Trophoblast cell (in vitro differentiated cells and primary cell): ENCODE measurements around the gene MYEF2.
A peak's percentile ranks its signal among the peaks of the same experiment; 100 is the strongest.

ENCODE experiments used
- DNase-seq, 2 donors: peaks; one replicate each; pipeline ENCODE4 v3.0.0-alpha.2; 2016
- H2AFZ ChIP-seq: 2 replicates; pipeline ENCODE4 v1.6.1; 2013; ENCODE audit warnings: low read length, moderate library complexity, mild to moderate bottlenecking; ENCODE audit not compliant: insufficient read depth, poor library complexity
- H2AK5ac ChIP-seq: 2 replicates; pipeline ENCODE4 v1.6.1; 2013; ENCODE audit warnings: mild to moderate bottlenecking, low read length
- H2BK120ac ChIP-seq: 2 replicates; pipeline ENCODE4 v1.6.1; 2013; ENCODE audit warnings: low read length, mild to moderate bottlenecking, moderate library complexity; ENCODE audit not compliant: insufficient read depth, poor library complexity
- H2BK12ac ChIP-seq: 2 replicates; pipeline ENCODE4 v1.6.1; 2013; ENCODE audit warnings: mild to moderate bottlenecking, low read length, moderate library complexity
- H2BK5ac ChIP-seq: 2 replicates; pipeline ENCODE4 v1.6.1; 2013; ENCODE audit warnings: low read length, low read depth, moderate library complexity, mild to moderate bottlenecking; ENCODE audit not compliant: poor library complexity
- H3K14ac ChIP-seq: 2 replicates; pipeline ENCODE4 v1.6.1; 2013; ENCODE audit warnings: mild to moderate bottlenecking, low read length
- H3K18ac ChIP-seq: 2 replicates; pipeline ENCODE4 v1.6.1; 2013; ENCODE audit warnings: mild to moderate bottlenecking, low read length
- H3K23ac ChIP-seq: 2 replicates; pipeline ENCODE4 v1.6.1; 2013; ENCODE audit warnings: low read length
- H3K27ac ChIP-seq: 2 replicates; pipeline ENCODE4 v1.5.1; 2013; ENCODE audit warnings: low read depth, mild to moderate bottlenecking, inconsistent platforms, low read length, moderate library complexity
- H3K27me3 ChIP-seq: 2 replicates; pipeline ENCODE4 v1.6.1; 2013; ENCODE audit warnings: inconsistent platforms, mild to moderate bottlenecking, low read length, moderate library complexity; ENCODE audit not compliant: insufficient read depth
- H3K36me3 ChIP-seq, 2 experiments: 1 replicate in 1 of 2; 2 replicates in 1 of 2; pipeline ENCODE4 v1.6.1; 2013; ENCODE audit warnings: low read length in 2 of 2, mild to moderate bottlenecking in 2 of 2, moderate library complexity in 1 of 2; ENCODE audit not compliant: insufficient read depth in 2 of 2, control insufficient read depth in 1 of 2
- H3K4ac ChIP-seq: 2 replicates; pipeline ENCODE4 v1.6.1; 2013; ENCODE audit warnings: low read depth, mild to moderate bottlenecking, low read length, moderate library complexity
- H3K4me1 ChIP-seq, 2 experiments: 1 replicate in 1 of 2; 2 replicates in 1 of 2; pipeline ENCODE4 v1.6.1; 2013; ENCODE audit warnings: low read length in 2 of 2, mild to moderate bottlenecking in 2 of 2, moderate library complexity in 1 of 2; ENCODE audit not compliant: insufficient read depth in 2 of 2, control insufficient read depth in 1 of 2
- H3K4me2 ChIP-seq: 2 replicates; pipeline ENCODE4 v1.6.1; 2013; ENCODE audit warnings: inconsistent platforms, mild to moderate bottlenecking, low read length, moderate library complexity
- H3K4me3 ChIP-seq: 2 replicates; pipeline ENCODE4 v1.5.1; 2013; ENCODE audit warnings: mild to moderate bottlenecking, low read depth, low read length, inconsistent platforms
- H3K79me1 ChIP-seq: one replicate; pipeline ENCODE4 v1.6.1; 2013; ENCODE audit warnings: low read length
- H3K79me2 ChIP-seq: 2 replicates; pipeline ENCODE4 v1.6.1; 2013; ENCODE audit warnings: low read length, mild to moderate bottlenecking; ENCODE audit not compliant: control insufficient read depth, insufficient read depth, poor library complexity
- H3K9ac ChIP-seq: 2 replicates; pipeline ENCODE4 v1.6.1; 2013; ENCODE audit warnings: mild to moderate bottlenecking, low read length
- H3K9me3 ChIP-seq: 2 replicates; pipeline ENCODE4 v1.6.1; 2013; ENCODE audit warnings: low read depth, mild to moderate bottlenecking, control low read depth, inconsistent platforms, low read length; ENCODE audit not compliant: insufficient read depth
- H4K12ac ChIP-seq: 2 replicates; pipeline ENCODE4 v1.6.1; 2013; ENCODE audit warnings: low read depth, mild to moderate bottlenecking, low read length, moderate library complexity
- H4K8ac ChIP-seq: 2 replicates; pipeline ENCODE4 v1.6.1; 2013; ENCODE audit warnings: low read depth, mild to moderate bottlenecking, low read length, moderate library complexity
- H4K91ac ChIP-seq: one replicate; pipeline ENCODE4 v1.6.1; 2013; ENCODE audit warnings: low read depth, mild to moderate bottlenecking, low read length, moderate library complexity
- WGBS: extraction: QIAGEN DNeasy Blood & Tissue Kit; methylation state at CpG from one replicate; pipeline ENCODE4 v1.1.7; 2013; ENCODE audit warnings: missing lambda C conversion rate; ENCODE audit not compliant: insufficient read length, insufficient coverage; ENCODE audit errors: extremely low coverage; 5-methylcytosine and 5-hydroxymethylcytosine counted together

The MYEF2 gene

DNA sequence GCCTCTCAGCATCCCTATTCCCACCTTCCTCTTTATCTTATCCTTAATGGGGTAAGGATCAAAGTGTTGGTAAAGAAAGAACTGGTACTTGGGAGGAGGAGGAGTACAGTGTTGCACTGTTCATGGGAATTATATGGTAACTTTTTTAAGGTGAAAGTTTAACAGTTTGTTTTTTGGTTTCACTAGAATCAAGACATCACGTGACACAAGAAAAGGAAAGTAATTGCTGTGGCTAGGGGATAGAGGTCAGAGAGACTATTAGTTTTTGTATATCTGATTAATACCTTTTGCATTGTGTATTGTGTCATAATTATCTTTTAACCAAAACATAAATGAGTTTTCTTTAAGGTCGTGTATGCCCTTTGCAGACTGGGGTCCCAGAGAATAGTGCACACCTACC, 80.8 kb downstream of the MYEF2 start:
- Histone ChIP-seq H3K9ac (no peak overlapping the region), H3K79me2 (no peaks in the 10 kb centered on the region), H4K12ac (no peak overlapping the region), H3K18ac (no peak overlapping the region), H3K4ac (no peak overlapping the region), H2AFZ (no peak overlapping the region), H2BK5ac (no peak overlapping the region), H2AK5ac (no peak overlapping the region), H4K8ac (no peak overlapping the region), H3K4me1 (no peaks in the 10 kb centered on the region), H3K9me3 (no peaks in the 10 kb centered on the region), H2BK120ac (no peak overlapping the region), H3K4me3 (no peak overlapping the region), H3K27me3 (no peaks in the 10 kb centered on the region), H3K27ac (no peak overlapping the region), H2BK12ac (no peak overlapping the region), H3K23ac (no peak overlapping the region), H3K4me2 (no peak overlapping the region), H3K79me1 (no peaks in the 10 kb centered on the region), H3K36me3 (no peaks in the 10 kb centered on the region), H3K14ac (no peak overlapping the region), H4K91ac (no peak overlapping the region)
- DNase-seq, result no peak
- no CpG with 5 or more reads among the region's 2 CpGs for WGBS

DNA sequence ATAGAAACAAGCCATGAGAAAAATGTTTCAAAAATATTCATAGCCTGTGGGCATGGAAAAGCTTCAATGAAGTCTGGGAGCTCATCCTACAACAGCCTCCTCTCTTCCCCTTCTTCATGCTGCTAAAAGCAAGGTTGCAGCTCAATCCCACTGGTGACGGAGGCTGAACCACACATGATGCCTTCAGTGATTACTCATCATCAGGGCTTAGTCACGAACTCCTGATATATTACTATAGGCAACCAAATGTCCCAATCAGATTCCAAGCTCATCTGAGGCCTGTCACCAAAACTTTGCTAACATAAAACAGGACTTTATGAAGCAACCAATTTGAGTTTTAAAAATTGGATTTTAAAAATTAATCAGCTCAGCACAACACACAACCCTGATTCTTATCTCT, 81.3 kb downstream of the MYEF2 start:
- Histone ChIP-seq H3K27ac (no peak overlapping the region), H4K12ac (no peak overlapping the region), H2AK5ac (no peak overlapping the region), H3K14ac (no peak overlapping the region), H3K4me2 (no peak overlapping the region), H2AFZ (no peak overlapping the region), H2BK120ac (no peak overlapping the region), H3K4me1 (no peaks in the 10 kb centered on the region), H3K9ac (no peak overlapping the region), H3K9me3 (no peaks in the 10 kb centered on the region), H3K4ac (no peak overlapping the region), H3K23ac (no peak overlapping the region), H4K8ac (no peak overlapping the region), H3K4me3 (no peak overlapping the region), H3K27me3 (no peaks in the 10 kb centered on the region), H3K79me1 (no peaks in the 10 kb centered on the region), H2BK5ac (no peak overlapping the region), H4K91ac (no peak overlapping the region), H3K79me2 (no peaks in the 10 kb centered on the region), H3K36me3 (no peaks in the 10 kb centered on the region), H3K18ac (no peak overlapping the region), H2BK12ac (no peak overlapping the region)
- WGBS, result no CpG with 5 or more reads among the region's 2 CpGs
- DNase-seq, result peak; percentile 52 to 64

DNA sequence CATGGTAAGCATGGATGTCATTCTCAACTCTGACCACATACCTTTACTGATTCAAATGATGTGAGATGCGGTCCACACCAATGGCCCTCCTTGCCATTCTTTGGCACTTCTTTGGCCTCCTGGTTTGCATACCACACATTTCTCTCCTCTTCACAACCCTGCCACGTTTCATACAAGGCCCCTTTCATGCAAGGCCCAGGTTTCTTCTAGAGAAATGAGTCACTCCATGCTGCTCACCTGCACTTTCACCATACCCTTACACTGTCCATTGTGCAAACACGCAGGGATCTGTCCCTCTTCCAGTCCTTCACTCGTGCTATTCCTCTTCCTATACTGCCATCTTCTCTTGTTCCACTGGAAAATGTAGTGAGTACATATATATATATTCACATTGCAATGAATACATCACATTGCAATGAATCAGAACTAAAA, 81.7 kb downstream of the MYEF2 start:
- no peak overlapping the region for H2AK5ac ChIP-seq

DNA sequence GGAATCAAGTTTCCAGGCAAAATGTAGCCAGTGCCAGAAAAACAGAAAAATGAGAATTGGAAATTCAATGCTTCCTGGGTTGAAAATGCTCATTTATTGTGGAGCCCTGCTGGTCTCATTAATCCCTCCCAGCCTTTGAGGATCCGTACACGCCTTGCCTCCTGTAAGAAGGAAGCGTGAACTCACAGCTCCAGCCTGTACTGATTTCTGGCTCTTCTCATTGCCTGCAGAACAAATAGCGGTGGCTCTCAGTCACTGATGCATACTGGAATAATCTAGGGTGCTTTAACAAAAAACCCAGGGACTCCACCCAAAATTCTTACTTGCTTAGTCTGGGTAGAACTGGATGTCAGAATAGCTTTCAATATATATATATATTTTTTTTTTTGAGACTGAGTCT, 86.6 kb downstream of the MYEF2 start:
- no peak overlapping the region for H3K27ac ChIP-seq
- H3K27me3 ChIP-seq, result no peaks in the 10 kb centered on the region

More for the DNA sequence above, 81.7 kb downstream of the MYEF2 start:
- Histone ChIP-seq H3K27ac (no peak overlapping the region), H3K18ac (no peak overlapping the region), H3K79me2 (no peaks in the 10 kb centered on the region), H3K23ac (no peak overlapping the region), H3K4ac (no peak overlapping the region), H2AFZ (no peak overlapping the region), H2BK120ac (no peak overlapping the region), H4K12ac (no peak overlapping the region), H4K8ac (no peak overlapping the region), H3K4me3 (no peak overlapping the region), H3K4me1 (no peaks in the 10 kb centered on the region), H3K9me3 (no peaks in the 10 kb centered on the region), H2BK12ac (no peak overlapping the region), H3K36me3 (no peaks in the 10 kb centered on the region), H3K4me2 (no peak overlapping the region), H4K91ac (no peak overlapping the region), H2BK5ac (no peak overlapping the region), H3K14ac (no peak overlapping the region), H3K9ac (no peak overlapping the region), H3K27me3 (no peaks in the 10 kb centered on the region), H3K79me1 (no peaks in the 10 kb centered on the region)
- DNase-seq, result peak; percentile 72 to 76
- WGBS, result no CpG with 5 or more reads among the region's 4 CpGs

More for the DNA sequence above, 86.6 kb downstream of the MYEF2 start:
- H4K91ac ChIP-seq, result no peak overlapping the region
- H3K4me2 ChIP-seq, result no peak overlapping the region
- H3K36me3 ChIP-seq, result no peaks in the 10 kb centered on the region
- no peaks in the 10 kb centered on the region for H3K79me2 ChIP-seq
- no peak overlapping the region for H3K4ac ChIP-seq
- H3K4me3 ChIP-seq, result no peak overlapping the region
- H3K18ac ChIP-seq, result no peak overlapping the region
- H3K14ac ChIP-seq, result no peak overlapping the region
- no peak overlapping the region for H4K12ac ChIP-seq
- H3K9ac ChIP-seq, result no peak overlapping the region
- WGBS, result no CpG with 5 or more reads among the region's 4 CpGs
- no peak for DNase-seq
- no peak overlapping the region for H2AK5ac ChIP-seq
- no peak overlapping the region for H4K8ac ChIP-seq
- no peaks in the 10 kb centered on the region for H3K4me1 ChIP-seq
- no peak overlapping the region for H2AFZ ChIP-seq
- no peak overlapping the region for H2BK12ac ChIP-seq
- H2BK120ac ChIP-seq, result no peak overlapping the region
- H2BK5ac ChIP-seq, result no peak overlapping the region
- no peaks in the 10 kb centered on the region for H3K9me3 ChIP-seq
- H3K23ac ChIP-seq, result no peak overlapping the region
- no peaks in the 10 kb centered on the region for H3K79me1 ChIP-seq
